Astrocyte (in vitro differentiated cells and primary cell): Measurements from ENCODE around the gene LRRC4C. TPM values are rescaled to one million over a fixed set of nuclear protein-coding genes. Genes with fewer than 3 reads are reported as not detected.

Experiments
- DNase-seq: peaks from one replicate; pipeline ENCODE4 v3.0.0-alpha.2; 2010; ENCODE audit warnings: low read depth
- FAIRE-seq: peaks from 2 replicates; lab custom pipeline; 2011; peaks lifted over from hg19 to GRCh38; lab: Jason Lieb, UNC
- H2AFZ ChIP-seq: 2 replicates; pipeline ENCODE4 v1.6.0; 2012; ENCODE audit warnings: low read depth, low read length, inconsistent platforms
- H3K27ac ChIP-seq: 2 replicates; pipeline ENCODE4 v1.5.1; 2011; ENCODE audit warnings: low read depth, low read length, inconsistent platforms
- H3K27me3 ChIP-seq: 2 replicates; pipeline ENCODE4 v1.6.0; 2011; ENCODE audit warnings: low read length, inconsistent platforms; ENCODE audit not compliant: insufficient read depth
- H3K36me3 ChIP-seq: 2 replicates; pipeline ENCODE4 v1.5.1; 2011; ENCODE audit warnings: low read length, inconsistent platforms; ENCODE audit not compliant: insufficient read depth
- H3K4me1 ChIP-seq: 2 replicates; pipeline ENCODE4 v1.5.1; 2011; ENCODE audit warnings: low read length, inconsistent platforms; ENCODE audit not compliant: insufficient read depth
- H3K4me2 ChIP-seq: 2 replicates; pipeline ENCODE4 v1.6.0; 2012; ENCODE audit warnings: low read length, inconsistent platforms
- H3K4me3 ChIP-seq: 2 replicates; pipeline ENCODE4 v1.5.1; 2011; ENCODE audit warnings: low read depth, mild to moderate bottlenecking, low read length, inconsistent platforms; ENCODE audit not compliant: insufficient read depth
- H3K79me2 ChIP-seq: 2 replicates; pipeline ENCODE4 v1.6.0; 2012; ENCODE audit warnings: mild to moderate bottlenecking, low read length, inconsistent platforms; ENCODE audit not compliant: insufficient read depth
- H3K9ac ChIP-seq: 2 replicates; pipeline ENCODE4 v1.6.0; 2012; ENCODE audit warnings: mild to moderate bottlenecking, low read length, inconsistent platforms
- H3K9me3 ChIP-seq: 2 replicates; pipeline ENCODE4 v1.5.1; 2012; ENCODE audit warnings: low read depth, mild to moderate bottlenecking, low read length, inconsistent platforms; ENCODE audit not compliant: insufficient read depth
- H4K20me1 ChIP-seq: 2 replicates; pipeline ENCODE4 v1.6.0; 2012; ENCODE audit warnings: low read length, inconsistent platforms; ENCODE audit not compliant: insufficient read depth
- H3K27ac Mint-ChIP-seq: one replicate; pipeline ENCODE4 v1.8.0; 2021; ENCODE audit warnings: mild to moderate bottlenecking, mixed read lengths; ENCODE audit not compliant: unreplicated experiment
- H3K27me3 Mint-ChIP-seq: one replicate; pipeline ENCODE4 v1.8.0; 2021; ENCODE audit warnings: low read depth, mixed read lengths; ENCODE audit not compliant: unreplicated experiment
- H3K36me3 Mint-ChIP-seq: one replicate; pipeline ENCODE4 v1.8.0; 2021; ENCODE audit warnings: low read depth, mixed read lengths; ENCODE audit not compliant: unreplicated experiment
- H3K4me1 Mint-ChIP-seq: one replicate; pipeline ENCODE4 v1.8.0; 2021; ENCODE audit warnings: low read depth, mixed read lengths; ENCODE audit not compliant: unreplicated experiment
- H3K4me3 Mint-ChIP-seq: one replicate; pipeline ENCODE4 v1.8.0; 2021; ENCODE audit warnings: mild to moderate bottlenecking, moderate library complexity, mixed read lengths; ENCODE audit not compliant: unreplicated experiment
- H3K9me3 Mint-ChIP-seq: one replicate; pipeline ENCODE4 v1.8.0; 2021; ENCODE audit warnings: mild to moderate bottlenecking, mixed read lengths; ENCODE audit not compliant: unreplicated experiment
- EZH2 ChIP-seq: IDR thresholded peaks from 2 replicates; pipeline ENCODE4 v1.6.1; 2012; ENCODE audit warnings: mild to moderate bottlenecking, low read length, inconsistent platforms; ENCODE audit not compliant: insufficient read depth
- total RNA-seq: library from RNA; stranded (reverse); gene quantifications from 2 replicates; pipeline ENCODE4 v1.2.1, GENCODE V29; 2021
- TF ChIP-seq, protein P1 (sequence below): IDR thresholded peaks from 2 replicates; pipeline ENCODE4 v1.5.1; 2011; ENCODE audit warnings: low read depth, mild to moderate bottlenecking, inconsistent platforms, low read length, moderate library complexity; ENCODE audit not compliant: insufficient read depth

Gene LRRC4C
- total RNA-seq, 1 donor from 2014 or later = 9.0 TPM

- Histone ChIP-seq H3K79me2 (no peaks in the 10 kb centered on the region), H3K4me3 (no peak overlapping the region), H4K20me1 (no peaks in the 10 kb centered on the region), H3K27me3 (no peaks in the 10 kb centered on the region), H3K9ac (no peak overlapping the region), H3K4me2 (no peak overlapping the region), H3K27ac (no peak overlapping the region), H3K4me1 (no peaks in the 10 kb centered on the region), H3K36me3 (no peaks in the 10 kb centered on the region), H2AFZ (no peak overlapping the region), H3K9me3 (no peaks in the 10 kb centered on the region)
- Mint-ChIP-seq H3K9me3 (peaks cover 4% of the 10 kb centered on the region), H3K27me3 (no peaks in the 10 kb centered on the region), H3K4me3 (no peak overlapping the region), H3K27ac (no peak overlapping the region), H3K36me3 (no peaks in the 10 kb centered on the region), H3K4me1 (no peaks in the 10 kb centered on the region)
- FAIRE-seq (no peak), DNase-seq (no peak)
- TF ChIP-seq EZH2 = no peak
- TF ChIP-seq, protein P1, sequence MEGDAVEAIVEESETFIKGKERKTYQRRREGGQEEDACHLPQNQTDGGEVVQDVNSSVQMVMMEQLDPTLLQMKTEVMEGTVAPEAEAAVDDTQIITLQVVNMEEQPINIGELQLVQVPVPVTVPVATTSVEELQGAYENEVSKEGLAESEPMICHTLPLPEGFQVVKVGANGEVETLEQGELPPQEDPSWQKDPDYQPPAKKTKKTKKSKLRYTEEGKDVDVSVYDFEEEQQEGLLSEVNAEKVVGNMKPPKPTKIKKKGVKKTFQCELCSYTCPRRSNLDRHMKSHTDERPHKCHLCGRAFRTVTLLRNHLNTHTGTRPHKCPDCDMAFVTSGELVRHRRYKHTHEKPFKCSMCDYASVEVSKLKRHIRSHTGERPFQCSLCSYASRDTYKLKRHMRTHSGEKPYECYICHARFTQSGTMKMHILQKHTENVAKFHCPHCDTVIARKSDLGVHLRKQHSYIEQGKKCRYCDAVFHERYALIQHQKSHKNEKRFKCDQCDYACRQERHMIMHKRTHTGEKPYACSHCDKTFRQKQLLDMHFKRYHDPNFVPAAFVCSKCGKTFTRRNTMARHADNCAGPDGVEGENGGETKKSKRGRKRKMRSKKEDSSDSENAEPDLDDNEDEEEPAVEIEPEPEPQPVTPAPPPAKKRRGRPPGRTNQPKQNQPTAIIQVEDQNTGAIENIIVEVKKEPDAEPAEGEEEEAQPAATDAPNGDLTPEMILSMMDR = no peak
Measured at GRCh38 chr11:40517122-40517521, 942.3 kb downstream of the LRRC4C start.

DNA sequence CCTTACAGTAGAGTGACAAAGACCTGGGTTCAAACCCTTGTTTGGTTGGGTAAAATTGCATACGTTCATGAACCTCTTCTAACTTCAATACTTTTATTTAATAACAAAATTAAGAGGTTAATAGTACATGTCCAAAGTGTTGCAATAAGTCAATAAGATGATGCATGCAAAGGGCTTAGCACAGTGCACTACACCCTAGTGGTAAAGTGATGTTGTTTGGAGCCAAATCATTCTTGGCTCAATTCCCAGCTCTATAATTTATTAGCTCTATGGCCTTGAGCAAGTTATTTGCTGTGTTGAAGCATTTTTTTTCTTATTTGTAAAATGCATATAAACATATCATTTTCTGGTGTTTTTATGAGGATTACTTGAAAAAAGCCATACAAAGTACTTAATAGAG is 945.3 kb downstream of the LRRC4C start:
- Histone ChIP-seq H3K4me3 (no peak overlapping the region), H3K27me3 (no peaks in the 10 kb centered on the region), H3K4me2 (no peak overlapping the region), H2AFZ (no peak overlapping the region), H3K36me3 (no peaks in the 10 kb centered on the region), H3K27ac (no peak overlapping the region), H3K9me3 (no peaks in the 10 kb centered on the region), H3K79me2 (no peaks in the 10 kb centered on the region), H4K20me1 (no peaks in the 10 kb centered on the region), H3K9ac (no peak overlapping the region), H3K4me1 (no peaks in the 10 kb centered on the region)
- TF ChIP-seq, protein P1 = no peak
- no peak for TF ChIP-seq EZH2
- no peaks in the 10 kb centered on the region for H3K36me3 Mint-ChIP-seq
- no peaks in the 10 kb centered on the region for H3K4me1 Mint-ChIP-seq
- H3K4me3 Mint-ChIP-seq = no peak overlapping the region
- H3K9me3 Mint-ChIP-seq = peaks cover 4% of the 10 kb centered on the region
- no peak overlapping the region for H3K27ac Mint-ChIP-seq
- H3K27me3 Mint-ChIP-seq = no peaks in the 10 kb centered on the region
- DNase-seq (peak; percentile 3), FAIRE-seq (no peak)

GRCh38 chr11:40513281-40513680 is 946.2 kb downstream of the LRRC4C start:
- TF ChIP-seq EZH2 = no peak
- TF ChIP-seq, protein P1 = no peak
- Histone ChIP-seq H3K9me3 (no peaks in the 10 kb centered on the region), H3K4me2 (no peak overlapping the region), H3K27me3 (no peaks in the 10 kb centered on the region), H3K27ac (no peak overlapping the region), H3K79me2 (no peaks in the 10 kb centered on the region), H4K20me1 (no peaks in the 10 kb centered on the region), H3K9ac (no peak overlapping the region), H3K36me3 (no peaks in the 10 kb centered on the region), H3K4me1 (no peaks in the 10 kb centered on the region), H3K4me3 (no peak overlapping the region), H2AFZ (no peak overlapping the region)
- DNase-seq (no peak), FAIRE-seq (no peak)
- Mint-ChIP-seq H3K36me3 (no peaks in the 10 kb centered on the region), H3K4me3 (no peak overlapping the region), H3K4me1 (no peaks in the 10 kb centered on the region), H3K27me3 (no peaks in the 10 kb centered on the region), H3K9me3 (peaks cover under 1% of the 10 kb centered on the region), H3K27ac (no peak overlapping the region)
